Epithelial cell of prostate (primary cell): ENCODE data around the gene SGK2.
"Not testable (repeated sequence)": the region's sequence is repeated elsewhere in the genome, so short reads cannot be mapped to it uniquely, and the experiment has no call there.

ENCODE experiments used
- DNase-seq: peaks from one replicate; pipeline ENCODE4 v3.0.0-alpha.2; 2011; ENCODE audit warnings: low read depth, low spot score
- H3K27ac ChIP-seq: fragments of 450-650 bp; 2 replicates; pipeline ENCODE4 v1.5.1; 2017; ENCODE audit warnings: mild to moderate bottlenecking

SGK2 gene

GRCh38 chr20:43586641-43587040 lies 27.8 kb downstream of the SGK2 start:
- H3K27ac ChIP-seq: no peak overlapping the region
- no peak for DNase-seq

GRCh38 chr20:43588526-43588925 lies 29.7 kb downstream of the SGK2 start:
- H3K27ac ChIP-seq, DNase-seq: not testable (repeated sequence)

- H3K27ac ChIP-seq: peak overlapping the region; percentile 65
- DNase-seq: no peak
Observed at GRCh38 chr20:43590036-43590391, 31.2 kb downstream of the SGK2 start.

- H3K27ac ChIP-seq: peak within 1 kb of the TSS; percentile 65
- peak; percentile 78 for DNase-seq
Observed at GRCh38 chr20:43590392-43591303, 31.8 kb downstream of the SGK2 start, which contains the start of gene IFT52. TSS of gene IFT52 (plus strand) at chr20:43590937. CDS start at chr20:43594699, 3,762 bp downstream.

GRCh38 chr20:43601960-43602359 lies 43.1 kb downstream of the SGK2 start:
- DNase-seq, H3K27ac ChIP-seq: not testable (repeated sequence)

- H3K27ac ChIP-seq: no peak overlapping the region
- no peak for DNase-seq
Observed at GRCh38 chr20:43603124-43603523, 44.3 kb downstream of the SGK2 start.

- DNase-seq: no peak
- no peak overlapping the region for H3K27ac ChIP-seq
Observed at GRCh38 chr20:43605715-43606114, 46.9 kb downstream of the SGK2 start.

- DNase-seq, H3K27ac ChIP-seq: not testable (repeated sequence)
Observed at GRCh38 chr20:43607278-43607677, 48.5 kb downstream of the SGK2 start.

GRCh38 chr20:43631598-43631997 lies 72.8 kb downstream of the SGK2 start:
- no peak for DNase-seq
- no peak overlapping the region for H3K27ac ChIP-seq
